Measurements from ENCODE around the gene SLU7.

DNA sequence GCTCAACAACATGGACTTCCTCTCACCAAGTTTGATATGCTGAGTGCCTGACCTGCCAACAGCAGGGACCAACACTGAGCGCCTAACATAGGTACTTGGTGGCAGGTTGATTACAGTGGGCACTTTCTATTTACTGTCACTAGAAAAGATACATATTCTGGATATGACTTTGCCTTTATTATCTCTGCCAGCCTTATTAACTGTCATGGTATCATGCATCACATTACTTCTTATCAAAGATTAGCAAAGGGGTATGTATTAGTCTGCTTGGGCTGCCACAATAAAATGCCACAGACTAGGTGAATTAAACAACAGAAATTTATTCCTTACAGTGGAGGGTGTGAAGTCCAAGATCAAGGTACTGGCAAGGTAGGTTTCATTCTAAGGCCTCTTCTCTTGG, 34.2 kb downstream of the SLU7 start:
- no peak for TF ChIP-seq POLR2A (IDR thresholded peaks at IDR 0.05)
- TF ChIP-seq, protein P1, sequence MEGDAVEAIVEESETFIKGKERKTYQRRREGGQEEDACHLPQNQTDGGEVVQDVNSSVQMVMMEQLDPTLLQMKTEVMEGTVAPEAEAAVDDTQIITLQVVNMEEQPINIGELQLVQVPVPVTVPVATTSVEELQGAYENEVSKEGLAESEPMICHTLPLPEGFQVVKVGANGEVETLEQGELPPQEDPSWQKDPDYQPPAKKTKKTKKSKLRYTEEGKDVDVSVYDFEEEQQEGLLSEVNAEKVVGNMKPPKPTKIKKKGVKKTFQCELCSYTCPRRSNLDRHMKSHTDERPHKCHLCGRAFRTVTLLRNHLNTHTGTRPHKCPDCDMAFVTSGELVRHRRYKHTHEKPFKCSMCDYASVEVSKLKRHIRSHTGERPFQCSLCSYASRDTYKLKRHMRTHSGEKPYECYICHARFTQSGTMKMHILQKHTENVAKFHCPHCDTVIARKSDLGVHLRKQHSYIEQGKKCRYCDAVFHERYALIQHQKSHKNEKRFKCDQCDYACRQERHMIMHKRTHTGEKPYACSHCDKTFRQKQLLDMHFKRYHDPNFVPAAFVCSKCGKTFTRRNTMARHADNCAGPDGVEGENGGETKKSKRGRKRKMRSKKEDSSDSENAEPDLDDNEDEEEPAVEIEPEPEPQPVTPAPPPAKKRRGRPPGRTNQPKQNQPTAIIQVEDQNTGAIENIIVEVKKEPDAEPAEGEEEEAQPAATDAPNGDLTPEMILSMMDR (IDR thresholded peaks at IDR 0.05 in 4 of 5, conservative IDR thresholded peaks at IDR 0.05 in 1 of 5): no peak

Data from gastrocnemius medialis (tissue), 4 donors.